ENCODE measurements around the gene ZNF100.
"Not testable (repeated sequence)": the region's sequence is repeated elsewhere in the genome, so short reads cannot be mapped to it uniquely, and the experiment has no call there.

- not testable (repeated sequence) for TF ChIP-seq ZNF24 (tag by site-specific recombination; IDR thresholded peaks at IDR 0.05); ZNF785 (tag by site-specific recombination; IDR thresholded peaks at IDR 0.05); SP2 (tag by site-specific recombination; IDR thresholded peaks at IDR 0.05); ZNF302 (tag by site-specific recombination; IDR thresholded peaks at IDR 0.05; ENCODE audit: low read depth); ZNF654 (tag by site-specific recombination; IDR thresholded peaks at IDR 0.05; ENCODE audit: low read depth); MZF1 (tag by site-specific recombination; IDR thresholded peaks at IDR 0.05; ENCODE audit: borderline replicate concordance); KLF8 (tag by site-specific recombination; IDR thresholded peaks at IDR 0.05); ZNF580 (tag by site-specific recombination; IDR thresholded peaks at IDR 0.05); ZFP41 (tag by site-specific recombination; IDR thresholded peaks at IDR 0.05; ENCODE audit: borderline replicate concordance); YY2 (tag by site-specific recombination; IDR thresholded peaks at IDR 0.05); ZNF48 (tag by site-specific recombination; IDR thresholded peaks at IDR 0.05)
- TF ChIP-seq, protein P1, sequence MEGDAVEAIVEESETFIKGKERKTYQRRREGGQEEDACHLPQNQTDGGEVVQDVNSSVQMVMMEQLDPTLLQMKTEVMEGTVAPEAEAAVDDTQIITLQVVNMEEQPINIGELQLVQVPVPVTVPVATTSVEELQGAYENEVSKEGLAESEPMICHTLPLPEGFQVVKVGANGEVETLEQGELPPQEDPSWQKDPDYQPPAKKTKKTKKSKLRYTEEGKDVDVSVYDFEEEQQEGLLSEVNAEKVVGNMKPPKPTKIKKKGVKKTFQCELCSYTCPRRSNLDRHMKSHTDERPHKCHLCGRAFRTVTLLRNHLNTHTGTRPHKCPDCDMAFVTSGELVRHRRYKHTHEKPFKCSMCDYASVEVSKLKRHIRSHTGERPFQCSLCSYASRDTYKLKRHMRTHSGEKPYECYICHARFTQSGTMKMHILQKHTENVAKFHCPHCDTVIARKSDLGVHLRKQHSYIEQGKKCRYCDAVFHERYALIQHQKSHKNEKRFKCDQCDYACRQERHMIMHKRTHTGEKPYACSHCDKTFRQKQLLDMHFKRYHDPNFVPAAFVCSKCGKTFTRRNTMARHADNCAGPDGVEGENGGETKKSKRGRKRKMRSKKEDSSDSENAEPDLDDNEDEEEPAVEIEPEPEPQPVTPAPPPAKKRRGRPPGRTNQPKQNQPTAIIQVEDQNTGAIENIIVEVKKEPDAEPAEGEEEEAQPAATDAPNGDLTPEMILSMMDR (tag by site-specific recombination; IDR thresholded peaks at IDR 0.05) = not testable (repeated sequence)
- TF ChIP-seq, protein P2, sequence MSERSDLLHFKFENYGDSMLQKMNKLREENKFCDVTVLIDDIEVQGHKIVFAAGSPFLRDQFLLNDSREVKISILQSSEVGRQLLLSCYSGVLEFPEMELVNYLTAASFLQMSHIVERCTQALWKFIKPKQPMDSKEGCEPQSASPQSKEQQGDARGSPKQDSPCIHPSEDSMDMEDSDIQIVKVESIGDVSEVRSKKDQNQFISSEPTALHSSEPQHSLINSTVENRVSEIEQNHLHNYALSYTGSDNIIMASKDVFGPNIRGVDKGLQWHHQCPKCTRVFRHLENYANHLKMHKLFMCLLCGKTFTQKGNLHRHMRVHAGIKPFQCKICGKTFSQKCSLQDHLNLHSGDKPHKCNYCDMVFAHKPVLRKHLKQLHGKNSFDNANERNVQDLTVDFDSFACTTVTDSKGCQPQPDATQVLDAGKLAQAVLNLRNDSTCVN (tag by site-specific recombination; optimal IDR thresholded peaks at IDR 0.05) = not testable (repeated sequence)
- TF ChIP-seq, protein P3, sequence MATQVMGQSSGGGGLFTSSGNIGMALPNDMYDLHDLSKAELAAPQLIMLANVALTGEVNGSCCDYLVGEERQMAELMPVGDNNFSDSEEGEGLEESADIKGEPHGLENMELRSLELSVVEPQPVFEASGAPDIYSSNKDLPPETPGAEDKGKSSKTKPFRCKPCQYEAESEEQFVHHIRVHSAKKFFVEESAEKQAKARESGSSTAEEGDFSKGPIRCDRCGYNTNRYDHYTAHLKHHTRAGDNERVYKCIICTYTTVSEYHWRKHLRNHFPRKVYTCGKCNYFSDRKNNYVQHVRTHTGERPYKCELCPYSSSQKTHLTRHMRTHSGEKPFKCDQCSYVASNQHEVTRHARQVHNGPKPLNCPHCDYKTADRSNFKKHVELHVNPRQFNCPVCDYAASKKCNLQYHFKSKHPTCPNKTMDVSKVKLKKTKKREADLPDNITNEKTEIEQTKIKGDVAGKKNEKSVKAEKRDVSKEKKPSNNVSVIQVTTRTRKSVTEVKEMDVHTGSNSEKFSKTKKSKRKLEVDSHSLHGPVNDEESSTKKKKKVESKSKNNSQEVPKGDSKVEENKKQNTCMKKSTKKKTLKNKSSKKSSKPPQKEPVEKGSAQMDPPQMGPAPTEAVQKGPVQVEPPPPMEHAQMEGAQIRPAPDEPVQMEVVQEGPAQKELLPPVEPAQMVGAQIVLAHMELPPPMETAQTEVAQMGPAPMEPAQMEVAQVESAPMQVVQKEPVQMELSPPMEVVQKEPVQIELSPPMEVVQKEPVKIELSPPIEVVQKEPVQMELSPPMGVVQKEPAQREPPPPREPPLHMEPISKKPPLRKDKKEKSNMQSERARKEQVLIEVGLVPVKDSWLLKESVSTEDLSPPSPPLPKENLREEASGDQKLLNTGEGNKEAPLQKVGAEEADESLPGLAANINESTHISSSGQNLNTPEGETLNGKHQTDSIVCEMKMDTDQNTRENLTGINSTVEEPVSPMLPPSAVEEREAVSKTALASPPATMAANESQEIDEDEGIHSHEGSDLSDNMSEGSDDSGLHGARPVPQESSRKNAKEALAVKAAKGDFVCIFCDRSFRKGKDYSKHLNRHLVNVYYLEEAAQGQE (tag by site-specific recombination; IDR thresholded peaks at IDR 0.05) = not testable (repeated sequence)
These were observed 40.2 kb downstream of the ZNF100 start for GRCh38 chr19:21726942-21727747.
